Upper lobe of left lung (tissue), 4 donors: Measurements from ENCODE around the gene SIPA1.

ENCODE experiments used
- EP300 ChIP-seq, 4 donors: sonication (generic); formaldehyde crosslinking; IDR thresholded peaks; one replicate each; pipeline ENCODE4 v1.5.1; 2017; ENCODE audit warnings: antibody characterized with exemption in 4 of 4, control low read depth in 2 of 4
- POLR2A ChIP-seq, 4 donors: fragments of 450-650 bp; IDR thresholded peaks; one replicate each; pipeline ENCODE4 v1.5.1; 2016 to 2017; ENCODE audit warnings: antibody characterized with exemption in 4 of 4, mild to moderate bottlenecking in 2 of 4
- POLR2AphosphoS5 ChIP-seq, 2 donors: sonication (generic); formaldehyde crosslinking; IDR thresholded peaks; one replicate each; pipeline ENCODE4 v1.5.1; 2017; ENCODE audit warnings: antibody characterized with exemption in 2 of 2
- TF ChIP-seq, protein P1 (sequence below), 6 experiments: fragments of 450-650 bp in 4 of 6; fragments of 200-600 bp in 2 of 6; sonication (generic) in 2 of 6; IDR thresholded peaks; one replicate each; pipeline ENCODE4 v1.5.1; 2016 to 2019; ENCODE audit warnings: antibody characterized with exemption in 6 of 6

DNA sequence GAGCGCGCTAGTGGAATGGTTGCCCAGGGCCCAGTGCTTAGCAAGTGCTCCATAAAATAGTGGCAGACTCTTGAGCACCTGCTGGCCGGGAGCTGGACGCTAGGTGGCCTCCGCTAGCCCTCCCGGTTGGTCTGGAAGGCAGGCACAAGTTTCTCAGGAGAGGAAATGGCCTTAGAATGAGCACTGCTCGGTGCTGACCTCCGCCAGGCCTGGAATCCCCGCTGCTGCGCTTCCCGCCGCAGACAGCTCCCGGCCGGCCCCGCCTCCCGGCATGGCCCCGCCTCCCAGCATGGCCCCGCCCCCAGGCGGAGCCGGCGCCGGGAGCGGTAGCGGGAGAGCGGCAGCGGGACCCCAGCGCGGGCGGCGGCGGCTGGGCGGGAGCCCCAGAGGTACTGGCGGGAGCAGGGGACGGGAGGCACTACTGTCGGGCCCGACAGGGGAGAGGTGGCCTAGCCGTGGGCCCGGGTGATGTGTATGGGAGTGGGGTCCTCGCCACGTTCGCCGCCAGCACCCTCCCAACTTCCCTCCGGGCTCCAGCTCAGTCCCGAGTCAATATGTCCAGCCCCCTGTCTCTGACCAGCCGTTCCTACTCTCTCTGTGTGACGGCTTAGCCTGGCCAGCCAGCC lies at the start of gene SIPA1:
- TF ChIP-seq, protein P1, sequence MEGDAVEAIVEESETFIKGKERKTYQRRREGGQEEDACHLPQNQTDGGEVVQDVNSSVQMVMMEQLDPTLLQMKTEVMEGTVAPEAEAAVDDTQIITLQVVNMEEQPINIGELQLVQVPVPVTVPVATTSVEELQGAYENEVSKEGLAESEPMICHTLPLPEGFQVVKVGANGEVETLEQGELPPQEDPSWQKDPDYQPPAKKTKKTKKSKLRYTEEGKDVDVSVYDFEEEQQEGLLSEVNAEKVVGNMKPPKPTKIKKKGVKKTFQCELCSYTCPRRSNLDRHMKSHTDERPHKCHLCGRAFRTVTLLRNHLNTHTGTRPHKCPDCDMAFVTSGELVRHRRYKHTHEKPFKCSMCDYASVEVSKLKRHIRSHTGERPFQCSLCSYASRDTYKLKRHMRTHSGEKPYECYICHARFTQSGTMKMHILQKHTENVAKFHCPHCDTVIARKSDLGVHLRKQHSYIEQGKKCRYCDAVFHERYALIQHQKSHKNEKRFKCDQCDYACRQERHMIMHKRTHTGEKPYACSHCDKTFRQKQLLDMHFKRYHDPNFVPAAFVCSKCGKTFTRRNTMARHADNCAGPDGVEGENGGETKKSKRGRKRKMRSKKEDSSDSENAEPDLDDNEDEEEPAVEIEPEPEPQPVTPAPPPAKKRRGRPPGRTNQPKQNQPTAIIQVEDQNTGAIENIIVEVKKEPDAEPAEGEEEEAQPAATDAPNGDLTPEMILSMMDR (IDR thresholded peaks at IDR 0.05): peak in 5 of 6 experiments; percentile 31 to 63 (median 32)
- TF ChIP-seq POLR2A (IDR thresholded peaks at IDR 0.05) (peak in 3 of 4 donors; percentile 28 to 88 (median 84)), POLR2AphosphoS5 (IDR thresholded peaks at IDR 0.05) (peak; percentile 6 to 74), EP300 (IDR thresholded peaks at IDR 0.05) (no peak)
